Mesodermal cell (in vitro differentiated cells): Measurements from ENCODE around the gene JOSD1.

Experiments used
- H3K27ac ChIP-seq: 2 replicates; pipeline ENCODE4 v1.7.0; 2013; ENCODE audit warnings: mild to moderate bottlenecking, low read depth, low read length, moderate library complexity; ENCODE audit not compliant: severe bottlenecking
- H3K36me3 ChIP-seq: 2 replicates; pipeline ENCODE4 v1.7.1; 2013; ENCODE audit warnings: mild to moderate bottlenecking, low read length, moderate library complexity; ENCODE audit not compliant: control insufficient read depth, insufficient read depth
- H3K4me1 ChIP-seq: one replicate; pipeline ENCODE4 v1.7.1; 2013; ENCODE audit warnings: mild to moderate bottlenecking, low read length; ENCODE audit not compliant: insufficient read depth, control insufficient read depth, poor library complexity, severe bottlenecking
- H3K4me3 ChIP-seq: 2 replicates; pipeline ENCODE4 v1.7.0; 2013; ENCODE audit warnings: low read length, control low read depth, mild to moderate bottlenecking; ENCODE audit not compliant: insufficient read depth, poor library complexity, severe bottlenecking; ENCODE audit errors: extremely low read depth
- H3K9me3 ChIP-seq: 2 replicates; pipeline ENCODE4 v1.7.1; 2013; ENCODE audit warnings: mild to moderate bottlenecking, low read length, moderate library complexity; ENCODE audit not compliant: control insufficient read depth
- WGBS, 2 experiments: methylation state at CpG; one replicate each; pipeline ENCODE4 v1.1.5; 2013; ENCODE audit warnings: missing lambda C conversion rate in 2 of 2; ENCODE audit not compliant: insufficient coverage in 2 of 2; 5-methylcytosine and 5-hydroxymethylcytosine counted together

The JOSD1 gene

DNA sequence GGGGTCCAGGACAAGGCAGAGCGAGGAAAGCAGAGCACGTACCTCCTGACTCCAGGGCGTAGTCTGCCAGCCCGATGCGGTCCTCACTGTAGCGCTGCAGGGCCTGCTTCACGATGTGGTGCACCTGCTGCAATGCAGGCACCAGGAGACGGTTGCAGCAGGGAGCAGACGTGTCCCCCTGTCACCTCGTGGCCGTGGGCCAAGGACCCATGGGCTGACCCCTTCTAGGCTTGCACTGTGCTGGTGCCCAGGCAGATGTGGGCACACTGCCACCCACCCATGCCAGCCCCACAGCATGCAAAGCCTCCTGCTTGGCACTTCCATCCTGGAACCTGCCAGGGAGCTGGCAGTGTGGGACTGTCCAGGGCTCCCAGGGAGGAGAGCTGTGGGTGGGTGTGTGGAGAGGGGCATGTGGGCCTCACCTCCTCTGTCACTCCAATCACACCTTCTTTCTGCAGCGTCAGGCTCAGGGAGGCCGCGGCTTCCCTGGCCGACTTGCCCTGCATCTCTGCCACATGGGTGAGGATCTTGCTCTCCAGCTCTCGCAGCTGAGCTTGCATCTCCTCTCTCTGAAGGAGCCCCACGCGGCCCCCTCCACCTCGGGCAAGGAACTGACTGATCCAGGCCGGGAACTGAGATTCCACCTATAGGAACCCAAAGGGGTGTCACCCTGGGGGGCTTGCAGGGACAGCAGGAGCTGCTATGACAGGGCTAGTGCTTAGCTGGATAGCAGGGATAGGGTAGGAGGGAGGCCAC lies 38.7 kb upstream of the JOSD1 start:
- no peak overlapping the region for H3K4me3 ChIP-seq
- H3K36me3 ChIP-seq: peaks cover 98% of the 10 kb centered on the region
- peaks cover 3% of the 10 kb centered on the region for H3K4me1 ChIP-seq
- 95% methylated on average over 20 of the region's 20 CpGs for WGBS, 2 experiments
- H3K27ac ChIP-seq: no peak overlapping the region
- no peaks in the 10 kb centered on the region for H3K9me3 ChIP-seq

DNA sequence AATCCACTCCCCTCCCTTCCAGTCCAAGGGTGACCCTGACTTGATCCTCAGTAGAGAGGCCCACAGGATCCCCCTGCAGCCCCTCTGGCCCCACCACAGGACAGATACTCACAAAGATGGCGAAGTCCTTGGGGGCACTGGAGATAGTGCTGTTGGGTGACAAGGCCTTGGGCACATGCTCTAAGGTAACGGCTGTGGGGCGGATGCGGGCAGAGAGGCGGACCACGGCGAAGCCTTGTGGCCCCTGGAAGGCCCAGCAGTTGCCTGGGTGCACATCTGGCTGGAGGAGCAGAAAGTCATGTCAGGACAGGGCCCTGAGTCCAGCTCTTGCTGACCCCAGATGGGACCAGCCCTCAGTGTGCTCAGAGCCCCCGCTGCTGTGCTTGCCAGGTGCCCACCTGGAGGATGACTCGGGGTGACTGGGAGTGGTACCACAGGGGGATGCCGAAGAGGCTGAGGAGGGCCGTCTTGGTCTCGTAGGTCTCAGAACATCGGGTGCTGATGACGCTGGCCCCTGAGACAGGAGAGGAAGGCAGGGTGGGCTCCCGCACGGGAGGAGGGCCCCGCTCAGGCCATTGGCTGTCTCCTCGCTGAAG lies 37.8 kb upstream of the JOSD1 start:
- Histone ChIP-seq H3K9me3 (no peaks in the 10 kb centered on the region), H3K36me3 (peaks cover 98% of the 10 kb centered on the region), H3K27ac (no peak overlapping the region), H3K4me1 (peaks cover 6% of the 10 kb centered on the region), H3K4me3 (no peak overlapping the region)
- WGBS, 2 experiments: 94 to 96% methylated on average over 14 to 18 of the region's 18 CpGs

DNA sequence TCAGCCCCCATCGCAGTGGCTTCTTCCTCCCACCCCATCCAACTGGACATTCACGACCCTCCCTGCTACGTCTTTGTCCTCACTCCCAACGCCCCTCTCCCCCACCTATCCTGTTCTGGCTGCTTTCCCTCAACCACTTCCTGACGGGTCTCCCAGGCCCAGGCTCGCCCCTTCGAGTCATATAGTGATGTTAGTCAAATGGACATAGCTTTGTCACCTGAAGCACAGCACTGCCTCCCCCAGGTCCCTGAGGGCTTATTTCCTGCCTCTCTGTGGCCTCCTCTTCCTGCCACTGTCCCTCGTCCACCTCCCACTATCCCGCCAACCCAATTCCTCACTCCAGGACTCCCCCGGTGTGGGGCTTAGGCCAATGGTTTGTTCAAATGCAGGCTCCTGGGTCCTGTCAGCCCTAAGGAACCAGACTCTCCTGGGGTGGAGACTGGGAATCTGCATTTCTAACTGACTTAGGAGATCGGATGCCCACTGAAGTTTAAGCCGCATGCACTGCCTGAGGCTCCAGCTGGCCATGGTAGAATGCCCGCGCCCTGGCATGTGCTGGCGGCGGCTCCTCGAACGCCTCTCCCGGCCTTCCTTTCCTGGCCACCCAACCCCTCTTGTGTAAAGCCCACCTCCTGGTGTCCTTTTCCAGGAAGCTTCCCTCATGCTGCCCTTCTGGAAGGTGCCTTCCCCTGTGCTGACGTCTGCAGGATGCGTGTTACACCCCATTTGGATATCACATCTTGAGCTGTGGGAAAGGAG lies 36.7 kb upstream of the JOSD1 start:
- Histone ChIP-seq H3K4me1 (peaks cover 6% of the 10 kb centered on the region), H3K27ac (no peak overlapping the region), H3K4me3 (no peak overlapping the region), H3K9me3 (no peaks in the 10 kb centered on the region), H3K36me3 (peaks cover 93% of the 10 kb centered on the region)
- WGBS, 2 experiments: 93 to 94% methylated on average over 13 to 19 of the region's 21 CpGs

DNA sequence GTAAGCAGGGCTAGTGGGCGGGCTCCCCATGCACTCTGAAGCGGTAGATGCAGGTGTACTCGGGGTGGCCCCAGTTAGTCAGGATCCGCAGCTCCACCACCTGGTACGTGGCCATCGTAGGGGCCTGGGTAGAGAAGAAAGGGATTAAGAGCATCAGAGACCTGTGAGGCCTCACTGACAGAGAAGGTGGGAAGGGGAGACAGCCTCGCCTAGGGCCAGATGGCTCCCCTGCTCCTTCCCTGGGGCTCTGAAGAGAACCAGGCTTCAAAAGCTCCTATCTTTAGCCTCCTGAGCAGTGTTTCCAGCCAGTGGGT lies 35.5 kb upstream of the JOSD1 start:
- no peak overlapping the region for H3K27ac ChIP-seq
- peaks cover 6% of the 10 kb centered on the region for H3K4me1 ChIP-seq
- no peak overlapping the region for H3K4me3 ChIP-seq
- 91 to 94% methylated on average over 6 of the region's 7 CpGs for WGBS, 2 experiments
- peaks cover 88% of the 10 kb centered on the region for H3K36me3 ChIP-seq
- H3K9me3 ChIP-seq: no peaks in the 10 kb centered on the region

DNA sequence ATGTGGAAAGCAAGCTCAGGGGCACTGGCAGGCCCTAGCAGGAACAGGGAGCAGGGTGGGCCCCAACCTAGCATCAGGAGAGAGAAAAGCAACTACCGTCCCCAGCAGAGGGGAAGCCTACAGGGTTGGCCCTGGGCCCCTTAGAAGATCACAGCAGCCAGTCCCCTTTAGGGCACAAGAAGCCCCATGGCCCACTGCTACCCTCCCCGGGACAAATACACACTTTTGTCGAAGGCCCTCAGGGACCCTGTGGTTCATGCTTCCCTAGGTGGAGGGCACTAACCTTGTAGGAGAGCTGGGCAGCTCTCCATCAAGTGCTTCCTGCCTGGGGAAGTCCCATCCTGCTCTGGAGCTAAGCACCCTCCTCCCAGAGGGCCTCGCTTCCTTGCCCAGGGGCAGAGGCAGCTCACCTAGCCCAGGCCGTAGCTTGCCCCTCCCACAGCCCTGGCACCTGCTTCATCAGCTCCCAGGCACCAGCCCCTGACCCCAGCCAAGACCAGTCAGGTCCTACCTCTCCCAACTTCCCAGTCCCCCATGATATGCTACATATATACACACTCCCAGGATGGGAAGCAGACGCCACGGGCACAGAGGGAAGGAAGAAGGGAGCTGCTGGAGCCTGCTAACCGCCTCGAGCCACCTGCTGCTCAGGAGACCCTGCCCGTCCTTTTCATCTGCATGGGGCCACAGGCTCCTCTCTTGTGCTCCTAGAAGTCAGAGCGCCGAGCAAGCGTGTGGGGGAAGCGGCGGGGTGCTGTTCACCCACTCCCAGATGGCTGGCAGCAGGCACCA lies 34.9 kb upstream of the JOSD1 start:
- 95 to 98% methylated on average over 9 to 10 of the region's 15 CpGs for WGBS, 2 experiments
- Histone ChIP-seq H3K4me1 (peaks cover 6% of the 10 kb centered on the region), H3K36me3 (peaks cover 88% of the 10 kb centered on the region), H3K27ac (no peak overlapping the region), H3K4me3 (no peak overlapping the region), H3K9me3 (no peaks in the 10 kb centered on the region)

DNA sequence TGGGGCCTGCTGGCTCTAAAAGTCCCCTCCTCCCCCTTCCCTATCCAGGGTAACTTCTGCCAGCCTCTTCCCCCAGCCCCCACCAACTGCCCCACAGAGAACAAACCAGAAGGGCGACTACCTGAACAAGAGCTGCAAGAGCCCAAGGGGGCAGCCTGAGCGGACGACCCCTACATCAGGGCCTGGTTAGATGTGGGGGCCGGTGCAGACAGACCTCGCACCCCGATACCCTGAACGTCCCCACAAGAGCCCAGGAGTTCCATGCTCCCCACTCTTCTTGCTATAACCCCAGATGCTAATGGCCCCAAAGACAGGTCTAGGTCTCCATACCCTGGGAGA lies 34.4 kb upstream of the JOSD1 start:
- 100% methylated on average over 4 to 7 of the region's 7 CpGs for WGBS, 2 experiments
- peaks cover 88% of the 10 kb centered on the region for H3K36me3 ChIP-seq
- H3K4me1 ChIP-seq: peaks cover 6% of the 10 kb centered on the region
- no peaks in the 10 kb centered on the region for H3K9me3 ChIP-seq
- no peak overlapping the region for H3K4me3 ChIP-seq
- H3K27ac ChIP-seq: no peak overlapping the region

DNA sequence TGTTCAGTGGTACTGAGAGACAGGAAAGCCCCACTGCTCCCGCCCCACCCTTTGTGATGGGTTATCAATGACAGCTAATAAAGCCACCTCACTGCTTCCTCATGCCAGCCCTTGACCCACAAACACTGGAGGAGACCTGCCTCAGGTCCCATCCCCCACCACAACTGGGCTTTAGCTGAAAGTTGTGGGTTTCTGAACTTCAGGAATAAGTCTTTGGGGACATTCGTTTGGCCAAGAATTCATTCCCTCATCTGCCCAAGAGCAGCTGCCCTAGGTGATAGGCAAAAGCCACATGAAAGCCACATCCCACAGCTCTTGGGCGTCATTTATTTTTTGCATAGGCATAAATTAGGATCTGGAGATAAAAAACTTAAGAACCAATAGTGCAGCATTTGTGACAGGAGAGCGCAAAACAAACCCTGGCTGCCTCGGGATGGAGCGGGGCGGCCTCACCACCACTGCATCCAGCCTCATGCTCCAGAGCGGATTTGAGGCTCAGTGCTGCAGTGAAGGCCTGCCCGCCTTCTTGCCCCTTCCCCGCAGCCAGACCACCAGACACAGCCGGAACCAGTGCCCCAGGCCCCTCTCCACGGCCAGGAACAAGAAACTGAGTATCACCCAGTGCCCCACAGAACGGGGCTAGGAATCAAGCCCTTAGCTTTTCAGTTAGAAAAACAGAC lies 33.8 kb upstream of the JOSD1 start:
- Histone ChIP-seq H3K9me3 (no peaks in the 10 kb centered on the region), H3K4me3 (no peak overlapping the region), H3K36me3 (peaks cover 88% of the 10 kb centered on the region), H3K4me1 (peaks cover 6% of the 10 kb centered on the region), H3K27ac (no peak overlapping the region)
- 93 to 99% methylated on average over 7 to 10 of the region's 13 CpGs for WGBS, 2 experiments

DNA sequence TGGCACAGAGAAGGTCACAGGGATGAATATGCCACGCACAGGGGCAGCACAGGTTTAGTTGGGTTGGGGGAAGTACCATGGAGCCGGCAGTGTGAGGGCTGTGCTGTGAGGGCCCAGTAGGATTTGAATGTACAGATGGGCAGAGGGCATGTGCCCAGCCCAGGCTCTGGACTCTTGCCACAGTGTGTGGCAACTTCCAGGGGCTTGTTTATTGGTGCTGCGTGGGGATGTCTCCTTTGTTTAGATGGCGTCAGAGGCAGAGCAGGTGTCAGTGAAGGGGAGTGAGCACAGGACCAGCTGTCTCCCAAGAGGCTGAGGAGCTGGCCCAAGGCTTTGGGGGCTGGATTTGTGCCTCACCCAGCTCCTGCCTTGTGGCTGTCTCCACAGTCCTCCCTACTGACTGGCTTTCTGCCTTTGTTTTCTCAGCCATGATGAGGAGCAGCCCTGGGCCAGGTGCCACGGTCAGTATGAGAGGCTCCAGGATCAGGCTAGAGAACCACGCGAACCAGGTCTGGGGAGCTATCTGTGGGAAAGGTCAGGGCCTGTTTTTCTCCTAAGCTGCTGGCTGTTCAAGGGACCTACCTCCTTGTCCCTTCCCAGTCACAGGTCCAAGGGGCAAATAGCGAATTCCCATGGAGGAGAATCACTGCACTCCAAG lies 33.1 kb upstream of the JOSD1 start:
- H3K4me3 ChIP-seq: no peak overlapping the region
- H3K4me1 ChIP-seq: peaks cover 6% of the 10 kb centered on the region
- 92 to 100% methylated on average over 5 to 7 of the region's 8 CpGs for WGBS, 2 experiments
- H3K9me3 ChIP-seq: no peaks in the 10 kb centered on the region
- H3K36me3 ChIP-seq: peaks cover 88% of the 10 kb centered on the region
- H3K27ac ChIP-seq: peak overlapping the region; percentile 5

DNA sequence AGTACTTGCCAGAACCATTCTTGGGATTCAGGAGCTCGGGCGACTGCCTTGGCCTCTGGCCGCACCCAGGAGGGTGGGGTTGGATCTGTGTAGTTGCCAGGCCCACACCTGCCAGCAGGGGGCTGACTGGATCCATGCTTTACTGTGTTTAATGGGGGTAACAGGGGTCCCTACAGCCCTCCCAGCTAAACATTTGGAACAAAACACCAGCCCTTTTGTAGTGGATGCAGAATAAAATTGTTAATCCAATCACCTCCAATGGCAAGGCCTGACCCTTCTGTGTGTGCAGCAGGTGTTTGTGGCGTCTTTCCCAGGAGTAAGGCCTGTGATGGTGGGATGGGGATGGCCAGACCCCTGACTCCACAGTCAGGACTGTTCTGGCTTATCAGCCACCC lies 32.6 kb upstream of the JOSD1 start:
- no peak overlapping the region for H3K27ac ChIP-seq
- 69 to 90% methylated on average over 1 to 4 of the region's 4 CpGs for WGBS, 2 experiments
- H3K9me3 ChIP-seq: no peaks in the 10 kb centered on the region
- peaks cover 88% of the 10 kb centered on the region for H3K36me3 ChIP-seq
- H3K4me1 ChIP-seq: peaks cover 6% of the 10 kb centered on the region
- no peak overlapping the region for H3K4me3 ChIP-seq
